Measurements from ENCODE around the gene EYA4.

- TF ChIP-seq, protein P1, sequence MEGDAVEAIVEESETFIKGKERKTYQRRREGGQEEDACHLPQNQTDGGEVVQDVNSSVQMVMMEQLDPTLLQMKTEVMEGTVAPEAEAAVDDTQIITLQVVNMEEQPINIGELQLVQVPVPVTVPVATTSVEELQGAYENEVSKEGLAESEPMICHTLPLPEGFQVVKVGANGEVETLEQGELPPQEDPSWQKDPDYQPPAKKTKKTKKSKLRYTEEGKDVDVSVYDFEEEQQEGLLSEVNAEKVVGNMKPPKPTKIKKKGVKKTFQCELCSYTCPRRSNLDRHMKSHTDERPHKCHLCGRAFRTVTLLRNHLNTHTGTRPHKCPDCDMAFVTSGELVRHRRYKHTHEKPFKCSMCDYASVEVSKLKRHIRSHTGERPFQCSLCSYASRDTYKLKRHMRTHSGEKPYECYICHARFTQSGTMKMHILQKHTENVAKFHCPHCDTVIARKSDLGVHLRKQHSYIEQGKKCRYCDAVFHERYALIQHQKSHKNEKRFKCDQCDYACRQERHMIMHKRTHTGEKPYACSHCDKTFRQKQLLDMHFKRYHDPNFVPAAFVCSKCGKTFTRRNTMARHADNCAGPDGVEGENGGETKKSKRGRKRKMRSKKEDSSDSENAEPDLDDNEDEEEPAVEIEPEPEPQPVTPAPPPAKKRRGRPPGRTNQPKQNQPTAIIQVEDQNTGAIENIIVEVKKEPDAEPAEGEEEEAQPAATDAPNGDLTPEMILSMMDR (IDR thresholded peaks at IDR 0.05; ENCODE audit: low read length): no peak
- TF ChIP-seq EZH2 (IDR thresholded peaks at IDR 0.05; ENCODE audit: borderline replicate concordance, low read length): no peak
Observed at GRCh38 chr6:133559926-133560325, 318.8 kb downstream of the EYA4 start.
